AG20443 (cell line): ENCODE results near the gene CXCL8.
A peak's percentile ranks its signal among the peaks of the same experiment; 100 is the strongest.
"Not testable (repeated sequence)": the region's sequence is repeated elsewhere in the genome, so short reads cannot be mapped to it uniquely, and the experiment has no call there.

Experiments
- DNase-seq: peaks from one replicate; pipeline ENCODE4 v3.0.0; 2012; ENCODE audit warnings: low spot score, mixed read lengths

The CXCL8 gene

DNA sequence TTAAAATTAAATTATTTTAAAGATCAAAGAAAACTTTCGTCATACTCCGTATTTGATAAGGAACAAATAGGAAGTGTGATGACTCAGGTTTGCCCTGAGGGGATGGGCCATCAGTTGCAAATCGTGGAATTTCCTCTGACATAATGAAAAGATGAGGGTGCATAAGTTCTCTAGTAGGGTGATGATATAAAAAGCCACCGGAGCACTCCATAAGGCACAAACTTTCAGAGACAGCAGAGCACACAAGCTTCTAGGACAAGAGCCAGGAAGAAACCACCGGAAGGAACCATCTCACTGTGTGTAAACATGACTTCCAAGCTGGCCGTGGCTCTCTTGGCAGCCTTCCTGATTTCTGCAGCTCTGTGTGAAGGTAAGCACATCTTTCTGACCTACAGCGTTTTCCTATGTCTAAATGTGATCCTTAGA is at the start of gene CXCL8:
Gene CXCL8 (plus strand): TSS at position 217 of the 426 bp plus-strand sequence. CDS start 90 bp downstream, at position 307.
- DNase-seq, result peak; percentile 64

DNA sequence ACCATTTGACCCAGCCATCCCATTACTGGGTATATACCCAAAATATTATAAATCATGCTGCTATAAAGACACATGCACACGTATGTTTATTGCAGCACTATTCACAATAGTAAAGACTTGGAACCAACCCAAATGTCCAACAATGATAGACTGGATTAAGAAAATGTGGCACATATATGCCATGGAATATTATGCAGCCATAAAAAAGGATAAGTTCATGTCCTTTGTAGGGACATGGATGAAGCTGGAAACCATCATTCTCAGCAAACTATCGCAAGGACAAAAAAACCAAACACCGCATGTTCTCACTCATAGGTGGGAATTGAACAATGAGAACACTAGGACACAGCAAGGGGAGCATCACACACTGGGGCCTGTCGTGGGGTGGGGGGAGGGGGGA is 49.2 kb upstream of the CXCL8 start:
- DNase-seq, result not testable (repeated sequence)

DNA sequence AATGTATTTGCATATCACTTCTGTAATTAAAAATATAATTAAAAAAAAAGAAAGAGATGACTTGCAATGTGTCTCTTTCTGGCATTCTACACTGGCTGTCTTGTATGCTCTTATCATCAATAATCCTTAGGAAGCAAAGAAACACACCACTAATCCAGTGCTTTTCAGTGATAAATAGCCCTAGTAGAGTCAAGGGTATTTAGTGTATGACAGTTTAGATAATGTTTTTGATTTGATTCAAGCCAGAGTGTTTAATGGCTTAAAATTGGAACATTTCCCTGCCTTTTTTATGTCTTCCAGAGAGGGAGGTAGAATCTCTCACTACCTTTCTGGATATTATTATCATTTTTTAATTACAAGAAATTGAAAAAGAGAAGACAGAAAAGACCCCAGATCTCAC is 48.6 kb upstream of the CXCL8 start:
- DNase-seq, result no peak

DNA sequence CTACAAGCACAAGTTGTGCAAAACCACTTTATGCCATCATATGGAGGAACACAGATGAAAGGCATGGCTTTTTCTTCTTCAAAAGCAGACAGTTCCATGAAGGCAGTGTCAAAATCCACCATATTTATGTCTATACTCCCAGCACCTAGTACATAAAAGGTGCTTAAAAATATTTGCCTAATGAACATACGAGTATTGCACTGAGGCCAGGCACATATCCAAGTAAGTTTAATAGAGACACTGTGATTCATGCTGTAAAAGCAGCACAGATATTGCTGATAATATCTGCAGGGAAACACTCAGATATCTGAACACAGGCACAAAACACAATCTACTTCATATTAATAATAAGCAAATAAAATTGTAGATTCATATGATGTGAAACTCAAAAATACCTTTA is 48.1 kb upstream of the CXCL8 start:
- no peak for DNase-seq

DNA sequence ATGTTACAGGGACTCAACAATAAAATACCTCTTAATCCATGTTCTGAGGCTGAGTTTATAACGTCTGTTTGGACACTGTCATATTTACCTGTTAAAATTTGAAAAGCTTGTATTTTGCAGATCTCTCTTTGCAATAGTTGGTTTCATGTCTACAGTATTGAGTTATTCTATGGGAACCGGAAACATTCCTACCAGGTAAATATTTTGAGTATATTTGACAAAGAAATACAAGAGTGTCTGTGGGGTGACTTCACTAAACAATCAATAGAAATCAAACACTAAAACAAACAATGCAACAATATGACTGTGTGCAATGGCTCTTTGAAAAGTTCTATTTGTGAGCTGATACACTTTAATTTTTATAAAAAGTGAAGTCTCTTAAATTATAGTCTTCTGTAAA is 47.7 kb upstream of the CXCL8 start:
- no peak for DNase-seq

DNA sequence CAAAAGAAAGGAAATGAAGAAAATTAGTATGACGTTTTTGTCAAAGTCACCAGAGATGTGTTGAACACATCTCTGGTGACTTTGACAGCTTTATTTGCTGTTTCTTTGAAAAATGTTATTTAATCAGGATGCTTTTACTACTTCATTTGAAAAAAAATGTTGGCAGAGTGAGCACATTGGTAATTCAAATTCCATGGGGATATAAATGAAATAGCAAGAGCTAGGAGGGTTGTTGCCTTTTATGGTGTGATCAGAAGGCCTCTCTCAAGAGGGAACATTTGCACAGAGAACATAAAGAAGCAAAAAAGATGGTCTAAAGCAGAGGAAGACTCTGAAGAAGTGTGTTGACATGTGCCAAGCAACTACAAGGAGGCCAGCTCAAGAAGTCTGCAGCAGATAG is 46.6 kb upstream of the CXCL8 start:
- no peak for DNase-seq

DNA sequence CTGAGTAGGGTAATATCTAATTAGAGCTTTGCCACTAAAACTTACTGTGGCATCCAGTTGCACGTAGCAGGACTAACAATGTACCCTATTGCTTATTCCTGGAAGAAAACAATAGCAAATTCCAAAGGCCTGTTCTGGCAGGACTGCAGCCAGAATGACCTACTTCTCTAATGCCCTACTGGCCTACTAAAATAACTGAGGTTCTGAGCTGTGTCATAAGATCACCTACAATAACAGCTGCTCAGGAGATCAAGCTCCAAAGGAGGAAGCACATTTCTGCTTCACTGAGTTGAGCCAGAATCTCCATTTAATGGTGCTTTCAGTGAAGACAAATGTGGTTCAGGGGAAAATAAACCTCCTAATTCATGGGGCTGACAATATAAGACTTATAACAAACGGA is 42.2 kb upstream of the CXCL8 start:
- peak; percentile 64 for DNase-seq

DNA sequence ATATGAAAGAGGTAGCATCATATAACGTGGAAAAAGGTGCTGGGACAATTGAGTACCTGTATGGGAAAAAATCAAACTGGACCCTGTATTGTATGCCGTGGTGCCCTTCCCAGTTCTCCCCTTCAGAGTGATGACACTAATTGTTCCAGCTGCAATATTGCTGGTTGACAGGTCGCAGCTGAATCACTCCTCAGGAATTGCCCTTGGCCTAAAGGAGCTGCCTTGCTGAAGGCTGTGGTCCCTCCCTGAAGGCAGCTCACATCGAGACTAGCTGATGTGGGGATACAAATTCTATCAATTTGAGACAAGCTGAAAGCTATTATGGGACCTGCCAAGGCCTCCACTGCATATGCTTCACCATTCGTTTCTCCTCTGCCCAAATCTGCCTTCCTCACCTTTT is 39.3 kb upstream of the CXCL8 start:
- DNase-seq, result peak; percentile 18

DNA sequence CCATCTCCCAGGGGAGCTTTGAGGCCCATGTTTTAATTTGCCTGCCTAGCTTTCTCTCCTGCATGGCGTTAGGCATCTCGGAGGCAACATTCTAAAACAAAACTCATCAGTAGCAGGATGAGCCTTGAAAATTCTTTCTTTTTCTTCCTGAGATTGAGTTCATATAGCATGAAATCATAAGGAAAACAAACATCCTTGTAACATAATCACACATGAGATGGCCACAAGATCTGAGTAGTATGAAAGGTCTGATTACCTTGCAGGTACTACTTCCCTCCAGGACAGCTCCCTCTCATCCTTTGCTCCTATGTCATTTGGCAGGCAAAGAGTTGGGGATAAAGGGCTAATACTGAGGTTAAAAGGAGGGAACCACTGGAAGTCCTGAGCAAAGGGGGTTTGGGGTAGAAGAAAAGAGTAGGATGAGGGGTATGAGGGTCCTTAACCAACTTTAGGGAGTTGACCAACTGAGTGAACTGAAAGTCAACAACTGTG is 37.5 kb upstream of the CXCL8 start:
- no peak for DNase-seq

DNA sequence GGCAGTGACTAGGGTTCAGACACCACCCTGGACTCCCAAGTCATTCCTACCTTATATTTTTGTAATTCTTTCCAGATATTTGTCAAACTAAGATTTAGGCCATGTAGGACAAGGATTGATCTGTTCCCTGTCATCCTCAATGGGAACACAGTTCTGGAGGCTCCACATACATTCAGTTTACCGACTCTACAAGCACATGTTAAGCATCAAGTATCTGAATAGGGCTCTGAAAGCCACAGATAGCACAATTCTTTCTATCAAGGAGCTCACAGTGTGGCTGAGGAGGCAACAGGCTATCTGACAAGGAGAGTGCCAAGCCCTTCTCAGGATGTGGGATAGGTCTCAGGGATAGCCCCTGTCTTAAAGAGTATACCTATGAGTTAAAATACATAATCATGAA is 37.0 kb upstream of the CXCL8 start:
- DNase-seq, result no peak

DNA sequence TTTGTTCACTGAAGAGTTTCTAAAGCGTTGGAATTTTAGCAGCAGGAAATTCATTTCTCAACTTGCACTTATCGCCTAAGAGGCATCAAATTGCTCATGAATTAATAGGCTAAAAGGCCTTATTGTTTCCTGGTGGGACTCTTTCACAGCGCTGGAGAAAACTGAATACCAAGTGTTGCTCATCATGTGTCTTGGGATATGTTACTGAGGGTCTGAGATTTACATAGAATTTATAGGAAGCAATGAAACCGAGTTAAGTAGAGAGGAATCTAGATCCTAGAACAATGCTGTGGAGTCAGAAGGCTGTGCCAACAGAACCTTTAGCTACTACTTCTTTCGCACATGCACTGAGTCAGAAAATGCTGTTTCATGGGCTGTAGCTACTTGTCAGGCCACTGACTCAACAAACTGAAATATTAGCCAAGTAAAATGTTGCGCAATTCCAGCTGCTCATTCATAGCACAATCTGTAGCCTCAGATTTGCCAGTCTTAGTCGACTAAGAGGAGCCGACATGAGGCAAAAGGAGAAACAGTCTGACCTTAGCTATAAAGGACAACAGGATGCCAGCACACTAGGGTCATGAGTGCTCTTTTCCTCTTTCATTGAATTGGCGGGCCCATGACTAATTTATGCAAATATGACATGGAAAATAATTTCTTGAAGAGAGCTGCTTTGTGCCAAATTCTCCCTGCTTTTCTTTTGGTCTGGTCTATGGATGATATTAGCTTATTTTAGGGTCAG is 35.9 kb upstream of the CXCL8 start:
- peak; percentile 88 for DNase-seq

DNA sequence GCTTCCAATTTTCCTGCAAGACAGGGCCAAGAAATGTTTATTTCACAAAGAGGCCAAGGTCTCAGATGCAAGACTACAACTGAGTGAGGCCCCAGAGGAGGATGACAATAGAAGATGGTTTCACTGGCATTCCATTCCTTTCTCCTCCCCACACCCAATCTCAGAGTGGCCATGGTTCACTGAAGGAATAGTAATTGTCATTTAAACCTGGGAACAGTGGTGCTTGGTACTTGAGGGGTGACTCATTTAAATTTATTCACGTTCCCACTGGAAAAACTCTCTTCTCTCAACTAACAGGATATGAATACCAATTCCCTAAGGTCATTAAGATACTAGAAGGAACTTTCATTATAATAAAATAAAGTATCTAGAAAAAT is 35.3 kb upstream of the CXCL8 start:
- DNase-seq, result peak; percentile 43

DNA sequence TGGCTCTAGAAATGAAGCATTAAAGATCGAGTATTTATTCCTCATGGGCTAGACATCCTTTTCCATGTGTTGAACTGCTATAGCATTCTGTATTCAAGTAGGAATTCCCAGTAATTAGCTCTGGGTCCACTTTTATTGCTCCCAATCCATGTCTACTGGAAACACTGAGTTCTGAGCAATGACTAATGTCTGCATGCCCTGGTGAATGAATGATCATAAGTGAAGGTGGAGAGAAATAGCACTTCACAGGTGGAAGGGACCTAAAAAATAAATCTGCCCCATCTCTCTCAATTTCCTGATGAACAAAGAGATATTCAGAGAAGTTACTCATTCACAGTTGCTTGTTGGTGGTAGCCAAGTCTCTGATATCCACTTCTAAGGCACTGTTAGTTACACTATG is 34.6 kb upstream of the CXCL8 start:
- no peak for DNase-seq

DNA sequence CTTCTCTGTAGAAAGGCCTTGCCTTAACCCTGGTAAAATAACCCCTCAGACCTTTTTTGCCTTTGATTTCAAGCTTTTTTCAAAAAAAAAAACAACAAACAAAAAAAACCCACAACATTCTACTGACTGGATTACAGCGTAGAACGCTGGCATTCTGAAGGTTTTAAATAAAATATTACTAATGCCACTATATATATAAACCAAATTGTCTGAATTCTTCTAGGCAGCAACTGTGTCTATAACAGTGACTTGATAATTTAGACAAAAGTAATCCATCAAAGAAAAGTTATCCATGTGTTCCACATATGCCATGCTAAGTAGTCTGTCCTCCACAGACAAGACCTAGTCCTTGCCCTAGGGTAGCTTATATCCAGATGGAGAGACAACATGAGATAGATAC is 33.6 kb upstream of the CXCL8 start:
- no peak for DNase-seq

DNA sequence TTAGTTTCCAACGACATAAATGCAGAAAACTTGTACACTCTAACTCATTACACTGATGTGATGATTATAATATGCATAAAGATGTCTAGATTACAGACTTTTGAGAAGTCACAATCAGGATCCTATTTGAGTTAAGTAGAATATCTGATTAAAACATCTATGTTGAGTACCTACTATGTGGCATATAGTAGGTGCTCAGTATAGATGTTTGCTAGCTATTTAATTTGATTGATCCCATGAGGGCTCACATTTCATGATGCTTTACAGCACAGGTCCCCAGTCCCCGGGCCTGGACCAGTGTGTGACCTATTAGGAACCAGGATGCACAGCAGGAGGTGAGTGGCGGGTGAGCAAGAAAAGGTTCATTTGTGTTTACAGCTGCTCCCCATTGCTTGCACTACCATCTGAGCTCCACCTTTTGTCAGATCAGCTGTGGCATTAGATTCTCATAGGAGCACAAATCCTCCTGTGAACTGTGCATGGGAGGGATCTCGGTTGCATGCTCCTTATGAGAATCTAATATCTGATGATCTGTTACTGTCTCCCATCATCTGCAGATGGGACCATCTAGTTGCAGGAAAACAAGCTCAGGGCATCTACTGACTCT is 33.0 kb upstream of the CXCL8 start:
- no peak for DNase-seq

DNA sequence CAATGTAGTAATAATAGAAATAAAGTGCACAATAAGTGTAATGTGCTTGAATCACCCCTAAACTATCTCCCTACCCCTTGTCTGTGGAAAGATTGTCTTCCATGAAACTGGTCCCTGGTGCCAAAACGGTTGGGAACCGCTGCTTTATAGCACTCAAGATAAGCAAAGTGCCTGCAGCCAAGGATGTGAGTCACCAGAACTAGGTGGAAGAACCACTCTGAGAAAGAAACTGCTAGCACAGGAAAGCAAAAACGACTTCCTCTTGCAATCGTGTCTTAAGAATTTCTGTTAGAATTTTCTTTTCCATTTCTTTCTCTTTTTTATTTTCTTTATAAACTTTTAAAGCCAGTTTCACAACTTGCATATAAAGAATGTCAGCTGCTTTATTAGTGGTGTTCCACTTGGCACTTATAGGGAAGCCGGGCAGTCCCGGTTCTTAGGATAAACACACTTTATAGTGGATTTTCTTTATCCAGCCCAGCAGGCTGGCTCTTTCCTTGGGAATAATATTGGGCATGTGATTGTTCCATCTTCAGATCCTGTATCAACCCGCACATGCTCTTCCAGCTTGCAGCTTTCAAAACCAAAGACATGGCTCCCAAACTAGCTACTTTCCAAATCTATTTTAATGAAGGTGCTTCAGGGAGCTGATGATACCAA is 32.3 kb upstream of the CXCL8 start:
- peak; percentile 60 for DNase-seq

DNA sequence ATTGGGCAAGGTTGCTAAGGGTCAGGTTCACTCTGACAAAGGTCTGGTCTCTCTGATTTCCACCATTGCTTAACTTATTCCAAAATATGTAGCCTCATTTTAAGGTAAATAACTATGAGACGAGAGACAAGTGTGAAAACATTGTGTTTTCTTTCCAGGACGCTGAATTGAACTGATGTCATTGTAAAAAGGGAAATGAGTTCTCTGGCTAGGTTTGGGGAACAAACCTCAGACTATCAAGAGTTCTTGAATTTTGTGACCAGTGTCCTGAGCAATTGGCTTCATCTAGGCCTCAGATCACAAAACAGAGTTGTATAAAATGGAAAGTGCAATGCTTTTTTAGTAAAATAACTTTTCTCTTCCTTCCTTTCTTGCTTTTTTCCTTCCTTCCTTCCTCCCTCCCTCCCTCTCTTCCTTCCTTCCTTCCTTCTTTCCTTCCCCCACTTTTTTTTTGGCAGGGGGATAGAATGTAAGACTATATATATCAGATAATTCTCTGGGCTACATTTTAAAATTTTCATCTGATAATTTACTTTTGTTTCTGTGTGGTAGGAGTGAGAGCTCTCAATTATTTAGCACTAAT is 30.8 kb upstream of the CXCL8 start:
- DNase-seq, result no peak

DNA sequence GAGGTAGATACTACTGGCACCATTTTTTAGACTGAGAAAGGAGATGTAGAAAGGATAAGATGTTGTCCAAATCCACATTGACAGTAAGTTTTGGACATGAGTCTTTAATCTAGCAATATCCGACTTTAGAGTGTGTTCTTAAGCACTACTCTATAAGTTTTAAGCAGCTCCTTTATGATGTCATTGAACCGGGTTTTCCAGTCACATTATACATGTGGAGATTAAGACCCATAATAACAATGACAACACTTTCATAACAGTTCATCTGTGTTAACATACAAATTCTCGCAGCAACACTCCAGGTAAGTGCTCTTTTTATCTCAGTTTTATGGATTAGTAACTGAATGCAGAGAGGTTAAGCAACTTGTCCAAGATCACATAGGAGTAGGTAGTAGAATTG is 30.3 kb upstream of the CXCL8 start:
- no peak for DNase-seq

DNA sequence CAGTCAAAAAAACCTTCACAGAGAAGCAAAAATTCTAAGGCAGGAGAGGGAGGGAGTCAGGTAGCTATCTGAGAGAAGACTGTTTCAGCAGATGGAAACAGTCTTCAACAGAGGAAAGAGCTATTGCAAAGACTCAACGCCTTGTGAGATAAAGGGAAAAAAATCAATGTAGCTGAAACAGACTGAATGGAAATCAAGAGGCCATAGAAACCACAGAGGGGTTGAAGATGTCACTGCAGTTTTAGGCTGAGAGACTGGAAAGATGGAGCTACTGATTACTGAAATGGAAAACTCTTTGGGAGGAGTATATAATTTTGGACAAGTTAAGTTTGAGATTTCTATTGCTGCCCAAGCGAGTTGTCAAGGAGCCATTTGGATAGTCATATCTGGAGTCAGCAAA is 28.4 kb upstream of the CXCL8 start:
- no peak for DNase-seq

DNA sequence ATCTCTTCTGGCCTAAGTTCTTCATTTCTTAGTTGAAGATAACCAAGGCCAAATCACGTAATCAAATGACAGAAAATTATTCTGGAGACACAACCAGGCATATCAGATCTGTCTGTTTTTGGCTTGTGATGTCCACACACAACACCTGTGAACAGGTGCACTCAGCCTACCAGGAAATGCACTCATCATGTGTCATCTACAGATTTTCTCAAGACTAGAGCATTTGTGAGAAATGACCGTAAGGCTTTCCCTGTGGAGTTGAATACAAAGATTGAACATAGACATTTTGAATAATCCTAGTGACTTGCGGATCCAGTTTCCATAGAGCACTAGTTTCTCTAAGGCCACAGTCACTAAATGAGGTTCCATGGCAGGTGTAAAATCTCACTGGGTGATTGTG is 26.7 kb upstream of the CXCL8 start:
- DNase-seq, result no peak

DNA sequence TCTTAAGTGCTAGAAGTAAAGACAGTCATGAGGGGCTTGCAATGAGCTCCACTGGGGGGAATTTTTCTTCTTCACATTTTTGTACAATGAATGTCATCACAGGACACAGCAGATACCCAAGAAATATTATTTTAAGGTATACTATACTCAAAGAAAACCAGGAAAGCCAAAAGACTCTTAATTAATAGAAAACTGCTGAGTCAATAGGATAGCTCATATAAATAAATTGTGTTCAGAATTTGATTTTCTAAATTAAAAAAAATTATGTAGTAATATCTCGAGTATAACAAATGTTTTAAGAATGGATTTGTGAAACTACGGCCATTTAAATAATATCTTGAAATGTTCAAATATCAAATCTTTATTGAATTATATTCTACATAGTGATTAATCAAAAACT is 25.7 kb upstream of the CXCL8 start:
- no peak for DNase-seq

DNA sequence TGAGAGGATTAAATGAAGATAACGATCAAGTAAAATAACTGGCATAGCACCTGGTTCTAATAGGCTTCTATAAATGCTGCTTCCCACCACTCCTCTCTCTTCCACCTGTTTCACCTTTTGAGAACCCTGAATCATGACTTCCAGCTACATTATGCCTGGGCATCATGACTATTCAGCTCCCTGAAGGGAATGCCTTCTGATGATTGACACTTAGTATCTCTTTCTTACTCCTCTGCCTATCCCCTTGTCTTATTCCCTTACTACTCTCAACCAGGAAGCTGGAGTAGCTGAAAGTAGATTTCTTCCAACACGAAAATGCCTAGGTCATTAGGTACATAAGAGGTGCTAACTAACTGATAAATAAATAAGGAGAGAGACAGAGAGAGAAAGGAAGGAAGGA is 24.7 kb upstream of the CXCL8 start:
- no peak for DNase-seq
